GM15510 (cell line): Measurements from ENCODE around the gene AP2A2.

Source experiments
- POLR2A ChIP-seq: IDR thresholded peaks from 3 replicates; pipeline ENCODE4 v1.6.1; 2011; ENCODE audit warnings: borderline replicate concordance; ENCODE audit not compliant: insufficient read length; ENCODE audit errors: extremely low read depth

AP2A2 gene

DNA sequence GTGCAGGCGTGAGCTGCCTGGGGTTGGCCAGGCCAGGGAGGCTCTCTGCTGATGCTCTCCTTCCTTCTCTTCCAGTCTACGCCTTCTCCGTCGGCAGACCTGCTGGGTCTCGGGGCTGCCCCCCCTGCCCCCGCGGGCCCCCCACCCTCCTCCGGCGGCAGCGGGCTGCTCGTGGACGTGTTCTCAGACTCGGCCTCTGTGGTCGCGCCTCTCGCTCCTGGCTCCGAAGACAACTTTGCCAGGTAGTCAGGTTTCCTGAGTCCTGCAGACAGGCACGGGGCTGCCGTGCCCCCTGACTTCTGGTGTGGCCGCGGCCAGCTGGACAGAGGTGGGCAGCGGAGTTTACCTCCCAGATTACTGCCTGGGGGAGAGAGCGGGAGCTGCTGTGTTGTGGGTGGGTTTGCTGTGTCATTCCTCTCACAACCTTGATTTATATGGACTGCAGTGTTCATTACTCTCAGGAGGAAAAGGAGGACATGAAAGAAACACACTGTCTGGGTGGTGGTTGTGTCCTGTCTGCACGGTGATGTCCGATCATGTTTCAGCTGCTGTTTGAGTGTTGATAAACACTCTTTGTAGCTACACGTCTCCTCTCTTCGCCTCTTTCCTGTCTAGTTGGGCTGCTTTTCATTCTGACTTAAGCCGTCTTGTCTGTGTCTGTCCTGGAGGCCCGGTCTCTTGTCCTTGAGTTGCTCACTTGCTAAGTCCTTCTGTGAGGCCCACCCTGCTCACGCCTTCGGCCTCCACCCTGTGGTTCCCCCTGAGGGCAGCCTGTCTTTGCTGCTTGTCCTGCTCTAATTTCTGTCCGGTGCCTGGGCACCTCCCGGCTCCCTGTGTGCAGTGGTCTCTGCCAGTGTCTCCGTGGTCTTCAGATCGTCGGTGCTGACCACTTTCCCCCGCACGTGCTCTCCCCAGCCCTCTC, 74.9 kb downstream of the AP2A2 start:
- no peak for TF ChIP-seq POLR2A

DNA sequence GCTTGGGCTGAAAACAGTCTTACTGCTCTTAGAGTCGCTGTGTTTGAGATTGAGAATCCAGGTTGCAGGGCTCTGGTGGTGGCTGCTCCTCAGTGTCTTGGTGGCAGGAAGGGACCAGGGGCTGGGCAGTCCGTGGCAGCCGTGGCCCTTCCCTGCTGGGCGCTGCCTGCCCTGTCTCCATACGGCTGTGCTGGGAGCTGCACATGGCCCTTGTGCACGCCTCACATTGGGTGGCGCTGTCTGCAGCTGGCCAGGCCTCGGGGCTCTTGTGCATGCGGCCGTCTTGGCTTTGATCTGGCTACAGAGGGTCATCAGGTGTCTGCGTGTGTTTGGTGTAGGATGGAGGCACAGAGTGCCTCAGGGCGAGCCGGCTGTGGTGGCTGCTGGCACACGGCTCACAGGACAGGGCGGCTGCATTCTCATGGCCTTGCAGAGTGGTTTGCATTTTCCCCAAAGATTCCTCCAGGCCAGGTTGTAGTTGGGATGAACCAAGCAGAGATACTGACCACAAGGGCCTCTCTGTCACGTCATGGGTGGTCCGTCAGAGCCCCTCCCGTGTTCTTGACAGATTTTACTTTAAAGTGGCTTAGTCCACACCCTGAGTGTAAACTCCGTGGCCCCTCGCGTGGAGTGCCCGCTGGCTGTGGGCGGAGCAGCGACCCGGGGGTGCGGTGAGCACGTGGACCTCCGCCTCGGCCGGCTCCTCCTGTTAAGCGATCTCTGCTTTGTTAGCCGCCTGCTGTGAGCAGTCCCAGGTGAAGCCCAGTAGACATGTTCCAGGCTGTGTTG, 76.1 kb downstream of the AP2A2 start:
- no peak for TF ChIP-seq POLR2A

DNA sequence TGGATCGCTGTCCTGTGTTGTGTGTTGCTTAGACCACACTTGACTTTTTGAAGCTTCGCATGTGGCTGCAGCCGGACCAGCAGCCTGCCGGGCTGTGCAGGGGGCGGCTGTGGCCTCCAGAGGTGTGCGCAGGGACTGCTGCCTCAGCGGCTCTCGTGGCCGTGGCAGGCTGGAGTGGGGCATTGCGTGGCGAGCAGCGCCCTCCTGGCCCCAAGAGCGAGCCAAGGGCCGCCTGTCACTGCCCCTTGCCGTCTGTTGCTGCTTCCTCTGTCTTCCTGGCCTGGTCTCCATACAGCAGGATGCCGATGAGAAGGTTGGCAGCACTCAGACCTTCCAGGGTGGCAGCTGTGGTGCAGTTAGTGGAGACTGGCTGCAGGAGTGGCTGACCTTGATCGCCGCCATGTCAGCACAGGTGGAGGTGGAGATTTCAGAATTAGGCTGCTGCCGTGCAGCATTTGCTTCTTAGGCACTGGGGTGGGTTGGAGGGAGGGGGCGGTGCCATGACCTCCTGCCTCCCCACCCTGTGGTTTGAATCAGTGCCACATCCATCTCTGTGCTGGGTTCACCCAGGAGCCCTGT, 76.8 kb downstream of the AP2A2 start:
- no peak for TF ChIP-seq POLR2A

DNA sequence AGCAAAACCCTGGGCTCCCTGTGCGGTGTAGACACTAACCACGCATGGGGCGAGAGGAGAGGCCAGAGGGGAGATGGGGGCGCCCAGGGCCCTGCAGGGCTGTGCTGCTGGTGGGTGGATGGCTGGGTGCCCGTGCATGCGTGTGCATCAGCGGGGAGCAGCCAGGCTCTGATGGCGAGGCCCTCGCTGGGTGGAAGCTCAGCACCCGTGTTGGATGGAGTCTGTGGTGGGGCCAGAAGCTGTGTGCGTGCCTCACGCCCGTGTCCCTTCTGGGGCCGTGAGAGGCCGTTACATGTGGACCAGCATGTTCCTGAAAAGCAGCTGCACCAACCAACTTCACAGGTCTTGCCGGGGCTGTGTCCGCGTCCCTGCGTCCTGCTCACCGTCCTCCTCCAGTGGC, 77.5 kb downstream of the AP2A2 start:
- TF ChIP-seq POLR2A, result no peak

DNA sequence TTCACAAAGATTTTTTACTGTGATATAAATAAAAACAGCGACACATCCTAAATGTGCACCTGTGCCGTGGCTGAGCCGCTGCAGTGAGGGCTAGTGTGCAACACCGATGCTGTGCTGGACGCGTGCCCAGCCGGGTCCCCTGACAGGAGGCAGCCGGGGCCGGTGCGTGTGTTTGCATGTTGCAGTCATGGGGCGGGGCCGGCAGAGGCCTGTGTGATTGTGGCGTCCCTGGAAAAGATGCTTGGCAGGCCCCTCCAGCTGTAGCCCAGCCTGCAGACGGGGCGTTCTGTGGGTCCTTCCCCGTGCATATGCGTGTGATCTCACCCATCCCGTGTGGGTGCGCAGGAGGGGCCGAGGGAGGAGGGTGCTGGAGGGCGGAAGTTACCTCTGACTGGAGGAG, 80.3 kb downstream of the AP2A2 start:
- no peak for TF ChIP-seq POLR2A

DNA sequence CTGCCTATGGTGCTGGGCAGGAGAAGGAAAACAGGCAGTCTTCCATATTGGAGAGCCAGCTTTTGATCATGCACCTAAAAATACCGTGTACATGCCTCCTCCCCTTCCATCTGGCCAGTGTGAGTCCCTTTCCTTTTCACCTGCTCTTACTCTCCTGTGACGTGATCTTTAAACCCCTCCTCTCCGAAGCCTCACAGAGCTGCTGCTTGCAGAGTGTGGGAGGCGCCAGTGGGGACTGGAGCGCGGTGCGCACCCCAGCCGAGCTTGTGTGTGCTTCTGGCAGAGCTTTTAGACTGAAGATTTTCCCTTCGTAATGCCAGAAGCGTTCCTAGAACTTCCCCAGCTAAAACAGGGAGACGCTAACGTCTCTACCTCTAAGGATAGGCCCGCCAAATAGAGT, 81.1 kb downstream of the AP2A2 start:
- no peak for TF ChIP-seq POLR2A

DNA sequence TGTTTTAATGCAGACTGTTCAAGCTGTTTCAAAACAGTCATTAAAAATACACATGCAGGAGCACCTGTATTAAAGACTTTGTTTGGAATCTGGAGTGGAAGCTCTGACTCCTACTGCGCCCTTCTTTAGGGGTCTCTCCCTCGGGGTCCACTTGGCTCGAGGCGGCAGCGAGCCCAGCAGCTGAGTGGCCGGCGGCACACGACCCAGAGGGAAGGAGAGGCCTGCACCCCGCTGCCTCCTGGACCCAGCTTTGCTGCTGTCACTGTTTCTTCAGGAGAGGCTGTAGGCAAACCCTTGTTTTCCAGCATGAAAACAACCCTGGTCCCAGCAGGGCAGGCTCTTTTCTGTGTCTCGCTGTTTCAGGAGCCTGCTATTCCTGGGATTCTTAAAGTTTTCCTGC, 81.6 kb downstream of the AP2A2 start:
- TF ChIP-seq POLR2A, result no peak

DNA sequence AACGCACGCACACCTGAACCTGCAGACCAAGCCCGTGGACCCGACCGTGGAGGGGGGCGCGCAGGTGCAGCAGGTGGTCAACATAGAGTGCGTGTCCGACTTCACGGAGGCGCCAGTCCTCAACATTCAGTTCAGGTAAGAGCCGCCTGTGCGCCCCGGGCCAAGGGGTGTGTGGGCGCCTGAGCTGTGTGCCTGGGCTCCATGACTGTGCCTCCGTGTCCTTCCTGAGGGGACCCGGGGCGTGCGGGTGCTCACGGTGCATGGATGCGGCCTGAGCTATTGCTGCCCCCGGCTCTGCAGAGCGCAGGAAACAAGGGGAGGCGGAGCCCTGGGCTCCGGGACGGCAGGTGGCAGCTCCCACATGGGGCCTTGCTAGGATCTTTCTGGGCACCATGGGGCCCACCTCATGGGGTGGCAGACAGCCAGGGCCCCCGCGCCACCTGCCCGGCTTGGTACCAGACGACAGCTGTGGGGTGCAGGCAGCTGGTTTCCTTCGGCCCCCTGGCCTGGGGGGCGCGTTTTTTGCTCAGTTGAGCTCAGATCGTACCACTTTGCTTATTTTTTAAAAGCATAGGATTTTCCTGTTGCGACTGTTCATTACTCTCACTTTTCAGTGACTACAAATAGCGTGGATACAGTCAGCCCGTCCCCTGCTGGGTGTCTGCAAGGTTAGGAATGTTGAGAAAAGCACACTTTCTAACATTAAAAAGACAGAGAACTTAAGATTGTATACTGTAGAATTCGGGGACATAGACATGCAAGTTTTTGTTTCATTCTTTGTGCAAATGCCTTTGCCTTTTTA, 82.5 kb downstream of the AP2A2 start:
- TF ChIP-seq POLR2A, result no peak

DNA sequence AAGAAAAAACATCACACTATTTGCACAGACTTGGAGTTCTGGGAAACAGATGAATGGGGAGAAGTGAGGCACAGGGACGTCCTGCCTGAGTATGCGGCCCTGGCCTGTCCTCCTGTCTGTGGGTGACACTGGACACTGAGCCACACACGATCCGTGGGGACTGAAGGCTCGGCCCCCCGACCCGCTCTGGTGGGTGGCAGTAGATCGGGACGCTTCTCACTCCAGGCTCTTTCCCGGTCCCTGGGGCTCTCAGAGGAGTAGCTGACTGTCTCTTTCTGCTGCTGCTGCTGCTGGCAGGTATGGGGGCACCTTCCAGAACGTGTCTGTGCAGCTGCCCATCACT, 83.1 kb downstream of the AP2A2 start:
- no peak for TF ChIP-seq POLR2A

DNA sequence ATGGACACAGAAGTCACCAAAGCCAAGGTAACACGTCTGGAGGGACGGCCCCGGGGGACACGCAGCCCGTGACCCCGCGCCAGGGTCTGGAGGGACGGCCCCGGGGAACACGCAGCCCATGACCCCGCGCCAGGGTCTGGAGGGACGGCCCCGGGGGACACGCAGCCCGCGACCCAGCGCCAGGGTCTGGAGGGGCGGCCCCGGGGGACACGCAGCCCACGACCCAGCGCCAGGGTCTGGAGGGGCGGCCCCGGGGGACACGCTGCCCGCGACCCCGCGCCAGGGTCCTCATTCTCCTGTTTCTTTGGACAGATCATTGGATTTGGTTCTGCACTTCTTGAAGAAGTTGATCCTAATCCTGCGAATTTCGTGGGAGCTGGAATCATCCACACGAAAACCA, 83.7 kb downstream of the AP2A2 start:
- TF ChIP-seq POLR2A, result no peak

DNA sequence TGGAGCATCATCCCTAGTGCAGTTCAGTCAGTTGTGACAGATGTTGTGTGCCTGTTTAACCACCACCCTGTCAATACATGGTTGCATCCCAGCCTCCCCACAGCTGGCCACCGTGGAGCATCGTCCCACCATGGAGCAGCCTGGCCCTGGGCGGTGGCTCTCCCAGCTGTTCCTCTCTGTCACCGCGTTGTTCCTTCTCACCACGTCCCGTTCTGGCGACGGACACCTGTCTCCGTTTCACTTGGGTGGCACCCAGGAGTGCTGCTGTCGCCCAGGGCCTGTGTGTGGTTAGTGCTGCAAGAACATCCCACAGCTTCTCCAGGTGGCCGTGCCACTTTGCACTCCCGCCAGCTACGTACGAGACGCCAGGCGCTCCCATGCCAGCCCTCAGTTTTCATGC, 84.3 kb downstream of the AP2A2 start:
- no peak for TF ChIP-seq POLR2A

DNA sequence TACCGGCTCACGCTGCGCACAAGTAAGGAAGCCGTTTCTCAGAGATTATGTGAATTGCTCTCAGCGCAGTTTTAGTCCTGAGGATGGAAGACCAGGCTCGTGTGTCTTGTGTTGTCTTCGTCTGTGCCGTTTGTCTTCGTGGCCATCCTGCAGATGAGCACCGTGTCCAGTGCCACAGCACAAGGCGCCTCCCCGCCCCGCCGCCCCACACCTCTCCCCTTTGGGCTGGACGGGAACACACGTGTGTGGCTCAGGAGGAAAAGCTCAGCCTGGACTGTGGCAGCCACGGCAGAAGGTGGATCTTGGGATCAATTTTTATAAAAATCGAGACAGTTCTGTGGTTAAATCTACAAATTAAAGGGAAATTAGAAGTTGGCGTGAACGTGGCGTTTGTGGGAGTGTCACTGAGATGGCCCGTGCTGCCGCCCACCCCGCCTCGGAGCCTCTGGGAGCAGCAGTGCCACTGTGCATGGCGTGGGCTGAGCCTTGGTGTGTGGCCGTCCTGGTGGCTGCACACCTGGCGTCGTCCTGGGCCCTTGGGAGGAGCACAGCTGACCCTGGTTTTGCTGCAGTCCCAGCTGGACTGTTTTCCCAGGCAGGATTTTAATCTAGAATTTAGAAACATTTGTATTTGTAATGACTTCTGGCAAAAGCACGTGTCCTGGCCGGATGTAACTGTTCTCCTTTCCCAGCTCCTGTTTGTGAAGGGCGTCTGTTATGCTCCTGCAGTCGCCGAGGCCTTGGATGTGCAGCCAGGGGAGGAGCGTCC, 85.1 kb downstream of the AP2A2 start:
- no peak for TF ChIP-seq POLR2A

DNA sequence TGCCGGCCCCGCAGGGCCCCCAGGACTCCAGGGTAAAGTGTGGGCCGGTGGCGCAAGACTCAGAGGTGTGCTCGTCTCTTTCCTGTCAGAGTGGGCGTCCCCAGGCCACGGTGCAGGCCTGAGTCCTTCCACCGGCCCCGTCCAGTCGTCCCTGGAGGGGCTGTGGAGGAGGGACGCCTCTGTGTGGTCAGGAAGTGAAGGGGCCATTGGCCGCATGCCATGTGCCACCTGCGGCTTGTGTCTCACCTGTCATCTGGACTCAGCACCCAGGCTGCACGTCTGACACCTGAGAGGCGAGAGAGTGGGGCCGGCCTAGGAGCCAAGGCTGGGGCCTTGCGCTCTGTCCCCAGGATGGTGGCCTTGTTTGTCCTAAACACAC, 85.6 kb downstream of the AP2A2 start:
- no peak for TF ChIP-seq POLR2A

DNA sequence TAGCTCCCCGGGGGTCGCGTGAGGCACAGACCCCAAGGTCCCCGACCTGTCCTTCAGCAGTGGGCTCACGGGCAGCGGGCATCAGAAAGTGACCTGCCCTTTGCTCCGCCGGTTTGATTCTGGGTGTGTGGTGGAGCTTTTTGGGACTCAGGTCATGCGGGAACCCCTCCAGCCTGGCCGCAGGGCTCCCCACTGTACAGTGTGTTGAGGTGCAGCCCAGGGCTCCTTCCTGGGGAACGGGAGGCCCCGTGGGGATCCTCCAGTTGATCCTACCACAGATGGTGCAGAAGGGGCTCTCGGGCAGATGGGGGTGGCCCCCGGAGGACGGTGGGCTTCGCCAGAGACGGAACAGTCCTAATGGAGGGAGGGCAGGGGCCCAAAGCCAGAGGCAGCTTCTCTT, 86.6 kb downstream of the AP2A2 start:
- no peak for TF ChIP-seq POLR2A
